AG04449 (cell line): ENCODE measurements around the gene NAB2.

ENCODE experiments used
- CTCF ChIA-PET: fragments of 350-600 bp; formaldehyde crosslinking; extraction: SDS; loops from one replicate; lab custom pipeline; 2021; ENCODE audit warnings: antibody characterized with exemption; lab: Yijun Ruan, JAX
- POLR2A ChIA-PET: fragments of 400-600, 350-600 bp; formaldehyde crosslinking; extraction: SDS; loops from one replicate; lab custom pipeline; 2020; ENCODE audit warnings: antibody characterized with exemption, inconsistent platforms; lab: Yijun Ruan, JAX
- DNase-seq: peaks from one replicate; pipeline ENCODE4 v3.0.0-alpha.2; 2010; ENCODE audit warnings: low read depth, low spot score
- H3K4me3 ChIP-seq: 2 replicates; pipeline ENCODE4 v1.5.1; 2011; ENCODE audit warnings: low read depth, mild to moderate bottlenecking, control low read depth, low read length
- CTCF ChIP-seq: IDR thresholded peaks from one replicate; pipeline ENCODE4 v1.5.1; 2011; ENCODE audit warnings: mild to moderate bottlenecking, moderate library complexity, low read length, control low read depth, inconsistent platforms; ENCODE audit not compliant: insufficient read depth; ENCODE audit errors: missing control alignments

NAB2 gene

GRCh38 chr12:57090924-57091637 is 2.2 kb downstream of the NAB2 start:
- H3K4me3 ChIP-seq: peak overlapping the region; percentile 91
- no peak for TF ChIP-seq CTCF
- DNase-seq: no peak
- ChIA-PET CTCF (interaction anchor here (0.8 to 16.5 kb wide), 15 partner anchors 7 to 153 kb away, joined by 3 to 218 read pairs (median 7); partner anchors contain the start of genes NEMP1 and STAT6), POLR2A (interaction anchor here (0.7 to 5.0 kb wide), 5 partner anchors 9 to 151 kb away, joined by 3 to 81 read pairs (median 10); partner anchors contain the start of genes LRP1 and STAT6)

DNA sequence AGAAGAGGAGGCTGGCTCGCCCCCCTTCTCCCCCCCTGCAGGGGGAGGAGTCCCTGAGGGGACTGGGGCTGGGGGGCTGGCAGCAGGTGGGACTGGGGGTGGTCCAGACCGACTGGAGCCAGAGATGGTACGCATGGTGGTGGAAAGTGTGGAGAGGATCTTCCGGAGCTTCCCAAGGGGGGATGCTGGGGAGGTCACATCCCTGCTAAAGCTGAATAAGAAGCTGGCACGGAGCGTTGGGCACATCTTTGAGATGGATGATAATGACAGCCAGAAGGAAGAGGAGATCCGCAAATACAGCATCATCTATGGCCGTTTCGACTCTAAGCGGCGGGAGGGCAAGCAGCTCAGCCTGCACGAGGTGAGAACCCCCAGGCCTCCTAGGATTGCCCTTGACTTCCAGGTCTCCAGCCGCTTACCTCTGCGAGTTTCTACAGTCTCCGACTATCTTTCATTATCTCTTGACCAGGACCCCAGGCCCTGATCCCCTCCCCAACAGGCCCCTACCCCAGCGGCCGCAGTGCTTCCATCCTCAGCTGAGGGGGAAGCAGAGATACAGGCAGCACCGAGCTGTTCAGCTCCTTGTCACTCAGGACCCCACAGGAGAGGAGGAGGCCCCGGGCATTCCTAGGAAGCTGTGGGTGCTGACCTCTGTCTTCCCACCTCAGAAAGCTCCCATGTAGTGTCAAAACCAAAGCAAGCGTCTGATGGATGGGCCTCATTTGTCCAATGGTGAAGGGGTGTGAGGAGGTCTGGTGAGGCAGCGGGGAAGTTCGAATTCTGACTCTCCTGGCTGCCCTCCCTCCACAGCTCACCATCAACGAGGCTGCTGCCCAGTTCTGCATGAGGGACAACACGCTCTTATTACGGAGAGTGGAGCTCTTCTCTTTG is 3.0 kb downstream of the NAB2 start:
- POLR2A ChIA-PET: interaction anchor here (0.6 to 2.2 kb wide), 8 partner anchors 8 to 151 kb away, joined by 3 to 12 read pairs (median 3); no protein-coding TSS in a partner anchor
- CTCF ChIA-PET: interaction anchor here (0.7 to 16.5 kb wide), 17 partner anchors 13 to 146 kb away, joined by 3 to 218 read pairs (median 7); partner anchors contain the start of genes LRP1, NEMP1 and STAT6
- DNase-seq: no peak
- peak overlapping the region; percentile 91 for H3K4me3 ChIP-seq
- no peak for TF ChIP-seq CTCF

- no peak overlapping the region for H3K4me3 ChIP-seq
- DNase-seq: no peak
- POLR2A ChIA-PET: interaction anchor here (0.6 to 2.2 kb wide), 7 partner anchors 8 to 105 kb away, joined by 3 to 12 read pairs (median 3); no protein-coding TSS in a partner anchor
- CTCF ChIA-PET: interaction anchor here (1.1 to 16.5 kb wide), 13 partner anchors 14 to 145 kb away, joined by 3 to 218 read pairs (median 7); partner anchors contain the start of genes NEMP1 and STAT6
- TF ChIP-seq CTCF: no peak
Observed at GRCh38 chr12:57092529-57092862, 3.6 kb downstream of the NAB2 start.

- H3K4me3 ChIP-seq: peak overlapping the region; percentile 4
- no peak for TF ChIP-seq CTCF
- ChIA-PET CTCF (interaction anchor here (1.0 to 16.5 kb wide), 14 partner anchors 14 to 145 kb away, joined by 3 to 218 read pairs (median 7); partner anchors contain the start of genes NEMP1 and STAT6), POLR2A (interaction anchor here (0.6 to 2.0 kb wide), 5 partner anchors 10 to 98 kb away, joined by 3 to 8 read pairs (median 5); partner anchors contain the start of gene NEMP1)
- DNase-seq: no peak
Observed at GRCh38 chr12:57092876-57093414, 4.0 kb downstream of the NAB2 start.

GRCh38 chr12:57093415-57094207 is 4.7 kb downstream of the NAB2 start:
- peak overlapping the region; percentile 4 for H3K4me3 ChIP-seq
- CTCF ChIA-PET: interaction anchor here (0.7 to 16.5 kb wide), 15 partner anchors 14 to 157 kb away, joined by 3 to 218 read pairs (median 7); partner anchors contain the start of genes NEMP1, SHMT2, STAC3 and STAT6
- POLR2A ChIA-PET: interaction anchor here (1.2 to 2.0 kb wide), 9 partner anchors 10 to 136 kb away, joined by 4 to 15 read pairs (median 6); partner anchors contain the start of genes NEMP1, SHMT2 and STAT6
- DNase-seq: no peak
- peak; percentile 79 for TF ChIP-seq CTCF
